NOMO-1 treated with DMSO at 0.1 percent for 48 hours (cell line): ENCODE results near the gene APC2.
"Not testable (repeated sequence)": the region's sequence is repeated elsewhere in the genome, so short reads cannot be mapped to it uniquely, and the experiment has no call there.

Experiments
- DNase-seq: peaks from one replicate; lab custom pipeline; 2025; ENCODE audit not compliant: unreplicated experiment; lab: John Stamatoyannopoulos, UW

The APC2 gene

GRCh38 chr19:1416014-1416841 lies 33.7 kb upstream of the APC2 start:
- DNase-seq: no peak

- no peak for DNase-seq
Observed at GRCh38 chr19:1417145-1417544, 32.8 kb upstream of the APC2 start.

- no peak for DNase-seq
Observed at GRCh38 chr19:1417681-1418495, 32.0 kb upstream of the APC2 start.

GRCh38 chr19:1418496-1418775 lies 31.5 kb upstream of the APC2 start:
- DNase-seq: no peak

- no peak for DNase-seq
Observed at GRCh38 chr19:1418951-1419738, 30.8 kb upstream of the APC2 start.

GRCh38 chr19:1420085-1420484 lies 29.8 kb upstream of the APC2 start:
- not testable (repeated sequence) for DNase-seq

GRCh38 chr19:1420590-1420989 lies 29.3 kb upstream of the APC2 start:
- no peak for DNase-seq

- DNase-seq: no peak
Observed at GRCh38 chr19:1421218-1421957, 28.5 kb upstream of the APC2 start.

- DNase-seq: no peak
Observed at GRCh38 chr19:1421958-1422305, 28.0 kb upstream of the APC2 start.

- DNase-seq: no peak
Observed at GRCh38 chr19:1422360-1422759, 27.6 kb upstream of the APC2 start.

GRCh38 chr19:1422943-1423342 lies 27.0 kb upstream of the APC2 start:
- no peak for DNase-seq

GRCh38 chr19:1423436-1424191 lies 26.3 kb upstream of the APC2 start:
- DNase-seq: no peak

GRCh38 chr19:1424192-1424955 lies 25.5 kb upstream of the APC2 start:
- DNase-seq: no peak

GRCh38 chr19:1425102-1425837 lies 24.7 kb upstream of the APC2 start:
- DNase-seq: no peak

- DNase-seq: no peak
Observed at GRCh38 chr19:1425902-1426301, 24.0 kb upstream of the APC2 start.

- DNase-seq: no peak
Observed at GRCh38 chr19:1426736-1427135, 23.2 kb upstream of the APC2 start.

GRCh38 chr19:1427221-1427920 lies 22.6 kb upstream of the APC2 start:
- DNase-seq: no peak

GRCh38 chr19:1428738-1429391 lies 21.1 kb upstream of the APC2 start:
- no peak for DNase-seq
